MV-4-11 (cell line): ENCODE data around the gene TP73.

Source experiments
- DNase-seq: peaks from one replicate; lab custom pipeline; 2025; lab: John Stamatoyannopoulos, UW

TP73 gene

DNA sequence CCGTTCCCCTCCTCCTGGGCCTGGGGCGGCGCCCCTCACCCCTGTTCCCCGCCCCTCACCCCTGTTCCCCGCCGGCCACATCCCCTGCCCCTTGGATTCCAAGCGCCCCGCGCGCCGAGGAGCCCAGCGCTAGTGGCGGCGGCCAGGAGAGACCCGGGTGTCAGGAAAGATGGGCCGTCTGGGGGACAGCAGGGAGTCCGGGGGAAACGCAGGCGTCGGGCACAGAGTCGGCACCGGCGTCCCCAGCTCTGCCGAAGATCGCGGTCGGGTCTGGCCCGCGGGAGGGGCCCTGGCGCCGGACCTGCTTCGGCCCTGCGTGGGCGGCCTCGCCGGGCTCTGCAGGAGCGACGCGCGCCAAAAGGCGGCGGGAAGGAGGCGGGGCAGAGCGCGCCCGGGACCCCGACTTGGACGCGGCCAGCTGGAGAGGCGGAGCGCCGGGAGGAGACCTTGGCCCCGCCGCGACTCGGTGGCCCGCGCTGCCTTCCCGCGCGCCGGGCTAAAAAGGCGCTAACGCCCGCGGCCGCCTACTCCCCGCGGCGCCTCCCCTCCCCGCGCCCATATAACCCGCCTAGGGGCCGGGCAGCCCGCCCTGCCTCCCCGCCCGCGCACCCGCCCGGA is at the start of gene TP73:
TSS of gene TP73 (plus strand) at position 587 of the 618 bp plus-strand sequence. CDS start 29,850 bp downstream, outside the sequence.
- no peak for DNase-seq

DNA sequence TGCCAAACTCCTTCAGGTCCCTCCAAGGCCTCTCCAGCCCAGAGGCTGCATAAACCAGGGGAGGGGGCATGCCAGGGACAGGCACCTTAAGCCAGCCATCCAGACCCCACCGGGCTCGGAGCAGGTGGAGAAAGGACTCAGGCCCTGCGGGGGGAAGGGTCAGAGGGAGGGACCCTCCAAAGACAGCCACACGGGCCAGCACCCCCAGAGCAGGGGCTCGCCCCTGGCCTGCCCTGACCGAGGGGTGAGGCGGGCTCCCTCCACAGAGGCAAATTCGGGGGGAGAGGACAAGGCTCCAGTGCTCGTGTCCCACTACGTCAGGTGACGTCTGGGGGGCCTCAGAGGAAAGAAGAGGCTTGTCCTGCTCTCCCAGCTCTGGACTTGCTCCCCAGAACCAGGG is 49.2 kb upstream of the TP73 start:
- no peak for DNase-seq

DNA sequence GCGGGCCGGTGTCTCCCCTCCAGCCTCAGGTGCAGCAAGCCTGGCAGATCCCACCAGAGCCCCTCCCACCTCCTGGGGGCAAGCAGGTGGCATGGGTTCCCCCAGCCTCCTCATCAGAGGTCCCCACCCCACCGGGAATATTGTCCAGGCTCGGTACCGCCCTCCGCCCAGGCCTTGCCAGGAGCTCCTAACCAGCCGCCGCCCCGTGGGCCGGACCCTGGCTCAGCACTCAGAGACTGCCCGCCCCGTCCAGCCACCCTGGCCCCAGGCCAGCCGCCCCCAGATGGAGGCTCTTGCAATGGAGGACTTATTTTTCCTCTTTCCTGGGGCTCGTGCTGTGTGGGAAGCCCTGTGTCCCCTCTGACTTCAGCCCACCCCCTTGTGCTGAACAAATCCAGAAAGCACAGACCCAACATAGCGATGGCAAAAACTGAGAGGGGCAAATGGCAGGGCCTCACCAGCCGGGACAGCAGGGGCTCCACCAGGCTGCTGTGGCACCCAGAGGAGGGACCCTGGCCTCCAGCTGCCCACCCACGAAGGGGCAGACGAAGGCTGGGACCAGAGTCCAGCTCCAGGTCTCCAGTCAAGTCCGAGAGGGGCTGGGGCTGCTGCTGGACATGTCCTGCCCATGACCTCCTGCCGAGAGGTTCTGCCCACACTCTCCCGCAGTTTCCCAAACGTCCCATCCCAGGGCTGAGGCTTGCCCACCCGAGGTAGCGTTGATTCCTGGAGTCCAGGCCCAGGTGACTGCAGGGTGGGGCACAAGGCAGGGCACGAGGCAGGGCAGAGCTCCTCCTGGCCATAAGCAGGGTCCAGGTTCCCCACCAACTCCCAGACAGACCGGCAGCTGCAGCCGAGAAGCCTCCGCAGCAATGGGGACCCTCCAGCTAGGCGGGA is 48.5 kb upstream of the TP73 start:
- no peak for DNase-seq

DNA sequence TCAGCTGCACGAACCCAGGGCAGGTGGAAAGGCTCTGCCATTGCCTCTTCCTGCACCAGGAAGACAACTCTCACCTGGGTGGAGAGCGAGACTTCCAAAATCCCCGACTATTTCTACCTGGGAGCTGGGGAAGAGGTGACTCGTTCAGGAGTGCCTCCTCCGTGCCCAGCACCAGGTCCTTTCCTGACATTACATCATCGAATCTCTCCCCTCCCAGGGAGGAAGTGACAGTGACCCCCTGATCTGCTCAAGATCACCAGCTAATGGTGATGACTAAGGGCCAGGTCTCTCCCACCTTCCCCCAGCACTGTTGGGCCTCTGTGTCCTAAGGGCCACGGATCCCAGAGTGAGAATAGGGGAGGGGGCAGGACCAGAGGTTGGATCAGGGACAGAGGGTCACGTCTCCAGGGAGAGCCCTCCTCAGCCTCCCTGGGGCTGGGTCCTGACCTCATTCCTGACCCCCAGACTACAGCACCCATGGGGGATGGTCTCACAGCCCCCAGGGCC is 47.8 kb upstream of the TP73 start:
- DNase-seq: no peak

GRCh38 chr1:3604997-3605823 is 47.1 kb upstream of the TP73 start:
- no peak for DNase-seq

DNA sequence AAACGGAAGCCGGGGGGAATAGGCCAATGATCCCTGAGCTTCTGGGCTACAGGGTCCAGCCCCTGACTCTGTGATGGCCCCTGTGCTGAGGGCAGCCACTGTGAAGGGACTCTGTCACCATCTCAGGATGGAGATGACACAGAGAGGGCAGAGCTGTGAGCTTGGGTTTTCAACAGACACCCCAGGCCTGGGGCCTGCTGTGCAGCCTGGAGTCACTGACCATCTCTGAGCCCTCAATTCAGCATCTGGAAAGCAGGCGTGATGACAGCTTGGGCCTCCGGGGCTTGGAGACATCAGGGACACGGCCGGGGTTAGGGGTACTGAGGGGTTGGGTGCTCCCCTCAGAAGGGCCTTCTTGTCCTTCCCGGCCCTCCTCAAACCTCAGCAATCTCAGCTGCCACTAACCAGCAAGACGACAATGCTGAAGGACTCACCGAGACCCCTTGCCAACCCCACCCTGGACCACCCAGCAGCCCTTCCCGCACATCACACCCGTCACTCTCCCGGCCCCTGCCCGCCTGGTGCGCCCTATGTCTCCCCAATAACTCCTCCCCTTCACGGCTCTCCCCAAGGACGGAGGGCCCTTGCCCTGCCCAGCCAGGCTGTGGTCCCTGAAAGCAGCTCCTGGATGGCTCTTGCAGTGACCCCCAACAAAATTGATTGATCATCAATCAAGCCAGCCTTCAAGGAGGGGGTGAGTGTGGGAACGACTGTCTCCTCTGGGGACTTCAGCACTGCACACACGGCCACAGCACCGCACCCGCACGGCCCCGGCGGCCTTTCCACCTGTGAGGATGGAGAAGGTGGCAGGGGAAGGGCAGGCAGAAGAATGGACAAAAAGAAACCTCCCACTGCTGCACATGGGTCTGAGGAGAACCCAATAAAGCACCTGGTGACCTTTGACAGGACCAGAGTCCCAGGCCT is 45.3 kb upstream of the TP73 start:
- DNase-seq: no peak

DNA sequence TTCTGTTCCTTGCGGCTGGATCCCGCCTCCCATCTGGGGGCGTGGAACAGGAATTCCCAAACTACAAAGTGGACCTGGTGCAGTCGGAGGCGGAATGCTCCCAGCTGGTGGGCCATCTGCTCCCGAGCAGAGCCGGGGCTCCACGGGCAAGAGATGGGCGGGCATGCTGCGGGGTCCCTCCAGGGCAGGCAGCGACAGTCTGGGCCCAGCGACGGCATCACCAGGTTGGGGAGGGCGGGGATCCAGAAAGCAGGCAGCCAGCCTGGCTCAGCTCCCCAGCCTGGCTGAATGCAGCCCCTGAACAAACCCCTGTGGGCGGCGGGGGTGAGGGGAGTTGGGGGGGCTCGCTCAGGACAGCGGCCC is 44.6 kb upstream of the TP73 start:
- no peak for DNase-seq

GRCh38 chr1:3608154-3608553 is 44.2 kb upstream of the TP73 start:
- no peak for DNase-seq

DNA sequence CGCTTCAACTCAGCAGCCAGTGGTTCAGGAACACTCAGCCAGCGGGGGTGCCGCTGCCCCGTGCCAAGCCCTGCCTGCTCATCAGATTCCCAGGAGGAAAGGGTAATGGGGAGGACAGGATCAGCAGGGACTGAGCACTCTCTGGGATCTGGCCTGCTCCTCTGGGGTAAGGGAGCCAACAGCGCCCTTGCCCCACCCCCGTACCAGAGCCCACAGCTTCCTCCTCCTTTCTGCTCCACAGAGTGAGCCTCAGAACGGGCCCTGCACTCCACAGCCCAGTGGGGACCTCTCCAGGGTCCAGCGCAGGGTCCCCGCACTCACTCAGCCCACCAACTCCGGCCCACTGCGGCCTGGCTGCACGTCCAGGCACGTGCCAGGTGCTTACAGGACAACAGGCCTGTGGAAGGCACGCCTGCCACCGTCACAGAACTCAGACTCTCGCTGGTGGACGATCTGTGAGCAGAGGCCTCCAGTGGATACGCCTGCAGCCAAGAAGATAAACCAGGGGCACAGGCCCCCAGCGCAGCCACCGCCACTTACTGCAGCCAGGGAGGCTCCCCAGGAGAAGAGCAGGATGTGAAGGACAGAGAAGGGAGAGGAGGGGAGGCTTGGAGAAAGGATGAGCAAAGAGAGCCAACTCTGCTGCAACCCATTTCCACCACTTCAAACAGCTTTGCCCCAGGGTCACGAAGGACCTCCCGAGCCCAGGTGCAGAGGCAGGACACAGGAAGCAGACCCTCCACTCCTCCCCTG is 43.1 kb upstream of the TP73 start:
- DNase-seq: peak; percentile 2

- no peak for DNase-seq
Observed at GRCh38 chr1:3609769-3610526, 42.4 kb upstream of the TP73 start.

DNA sequence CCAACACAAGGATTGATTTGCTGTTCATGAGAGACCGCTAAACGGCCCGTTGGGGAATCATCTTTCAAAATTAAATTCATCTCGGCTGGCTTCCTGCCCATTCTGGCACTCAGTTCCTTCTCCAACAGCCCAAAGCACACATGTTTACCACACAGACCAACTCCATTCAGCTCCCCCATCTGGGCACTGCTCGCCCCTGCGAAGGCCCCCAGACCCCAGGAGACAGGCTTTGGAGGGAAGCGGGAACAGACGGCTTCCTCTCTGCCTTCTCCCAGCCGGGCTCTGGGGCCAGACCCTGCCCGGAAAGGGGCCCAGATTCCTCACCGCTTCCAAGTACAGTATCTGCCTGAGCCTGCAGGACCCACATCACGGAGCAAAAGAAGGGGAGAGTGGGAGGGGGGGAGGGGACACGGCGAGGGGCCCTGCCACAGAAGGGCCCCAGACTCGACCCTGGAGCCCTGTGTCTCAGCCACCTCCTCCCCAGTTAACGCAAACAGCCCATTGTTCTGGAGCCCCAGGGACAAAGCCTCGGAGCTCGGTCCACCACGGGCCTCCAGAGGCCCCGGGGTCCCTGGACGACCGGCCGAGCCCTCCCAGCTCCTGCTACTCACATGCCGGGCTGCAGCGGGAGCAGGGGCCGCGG is 41.7 kb upstream of the TP73 start:
- peak; percentile 43 for DNase-seq

- DNase-seq: no peak
Observed at GRCh38 chr1:3611170-3612019, 40.9 kb upstream of the TP73 start, which contains the start of gene MEGF6. MEGF6 (minus strand) TSS chr1:3611508; CDS start chr1:3611268, 240 bp downstream.

- no peak for DNase-seq
Observed at GRCh38 chr1:3612123-3612522, 40.2 kb upstream of the TP73 start.

DNA sequence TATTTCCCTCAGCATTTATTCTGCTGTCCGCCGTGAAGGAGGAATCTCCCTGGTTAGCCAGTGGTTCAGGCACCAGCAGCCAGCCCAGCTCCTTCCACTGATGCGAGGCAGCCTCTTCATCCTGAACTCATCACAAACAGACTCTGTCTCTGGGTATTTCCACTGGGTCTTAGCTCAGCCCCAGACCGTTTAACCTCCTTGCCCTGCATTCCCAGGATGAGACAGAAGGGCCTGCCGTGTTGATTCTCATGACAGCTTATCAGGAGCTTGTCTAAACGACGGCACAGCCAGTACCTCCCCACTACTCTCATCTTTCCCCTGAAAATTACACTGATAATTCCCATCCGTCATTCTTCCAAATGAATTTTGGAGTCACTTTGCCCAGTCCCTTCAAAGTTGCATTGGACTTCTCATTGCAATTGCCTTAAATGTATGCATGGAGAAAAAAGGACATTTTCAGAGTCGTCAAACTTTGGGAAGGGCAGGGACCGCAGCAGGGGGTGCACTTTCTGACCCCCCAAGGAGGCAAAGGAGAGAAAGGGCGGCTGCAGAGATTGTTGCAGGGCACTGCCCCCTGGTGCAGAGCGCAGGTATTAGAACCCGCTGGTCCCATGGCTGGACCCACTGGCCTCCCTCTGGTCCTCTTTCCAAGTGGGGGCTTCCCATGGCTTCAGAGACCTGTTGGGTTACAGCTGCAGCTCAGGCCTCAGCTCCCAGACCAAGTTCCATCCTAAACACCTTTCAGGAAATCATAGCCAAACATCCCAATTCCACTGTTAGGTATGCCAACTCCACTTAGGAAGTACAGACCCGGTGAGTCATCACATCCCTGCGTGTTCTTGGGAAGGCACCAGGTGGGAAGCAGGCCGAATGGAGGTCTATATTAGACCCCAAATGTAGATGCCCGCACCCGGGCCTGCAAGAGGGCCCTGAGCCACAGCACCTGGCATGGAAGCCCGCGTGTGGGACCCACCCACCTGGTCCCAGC is 37.3 kb upstream of the TP73 start:
- peak; percentile 11 for DNase-seq

DNA sequence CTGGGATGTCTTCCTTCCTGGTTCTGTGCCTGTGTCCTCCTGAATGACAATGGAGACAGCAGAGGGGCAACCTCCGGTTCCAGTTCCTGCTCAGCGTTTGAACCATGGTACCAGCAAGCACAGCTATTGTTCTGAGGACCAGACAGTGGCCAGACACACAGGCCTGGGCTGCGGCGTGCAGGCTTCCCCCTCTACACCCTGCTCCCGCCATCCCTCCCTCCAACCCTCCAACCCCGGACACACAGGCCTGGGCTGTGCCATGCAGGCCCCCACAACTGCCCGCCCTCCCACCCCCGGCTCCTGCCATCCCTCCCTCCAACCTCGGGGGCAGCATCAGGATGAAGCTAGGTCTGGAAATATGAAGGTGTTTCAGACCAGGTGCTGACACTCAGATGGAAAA is 35.5 kb upstream of the TP73 start:
- no peak for DNase-seq

- no peak for DNase-seq
Observed at GRCh38 chr1:3617806-3618345, 34.4 kb upstream of the TP73 start.

- no peak for DNase-seq
Observed at GRCh38 chr1:3618531-3618880, 33.8 kb upstream of the TP73 start.
